ENCODE results near the gene MAP1B.

MAP1B gene

DNA sequence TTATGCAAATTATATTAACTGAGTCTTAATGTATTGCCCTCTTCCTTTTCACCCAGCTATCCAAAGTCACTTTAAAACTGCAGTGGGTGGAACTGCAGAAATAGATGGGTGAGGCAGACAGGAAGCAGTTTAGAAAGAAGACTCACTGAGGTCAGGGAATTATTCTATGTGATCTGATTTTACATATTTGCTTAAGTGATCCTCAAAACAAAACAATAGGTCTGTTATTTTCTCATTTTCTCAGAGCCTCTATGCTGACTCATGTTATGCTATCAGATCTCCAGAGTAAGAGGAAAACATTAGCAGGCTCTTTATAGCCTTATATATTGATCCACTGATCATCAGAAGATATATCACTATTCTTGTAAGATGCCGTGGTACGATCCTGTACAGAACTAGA is 149.3 kb downstream of the MAP1B start:
- DNase-seq = no peak
